Endothelial cell of hepatic sinusoid (primary cell): ENCODE data around the gene GATAD2A.
"Not testable (repeated sequence)": the region's sequence is repeated elsewhere in the genome, so short reads cannot be mapped to it uniquely, and the experiment has no call there.

Experiments used
- in situ Hi-C: cut with HindIII; loops from 2 replicates; pipeline ENCODE4 v1.10.0; 2017; ENCODE audit warnings: low sequenced_read_pairs

Gene GATAD2A

GRCh38 chr19:19387108-19387507 is 18.4 kb upstream of the GATAD2A start:
- in situ Hi-C loops: no loop called here

- in situ Hi-C loops: no loop called here
Measured at GRCh38 chr19:19388568-19389555, 16.6 kb upstream of the GATAD2A start.

GRCh38 chr19:19389683-19390082 is 15.8 kb upstream of the GATAD2A start:
- in situ Hi-C loops: not testable (repeated sequence)

GRCh38 chr19:19394333-19394732 is 11.1 kb upstream of the GATAD2A start:
- in situ Hi-C loops: not testable (repeated sequence)

- in situ Hi-C loops: no loop called here
Measured at GRCh38 chr19:19399733-19400433, 5.6 kb upstream of the GATAD2A start.

- in situ Hi-C loops: no loop called here
Measured at GRCh38 chr19:19402656-19403372, 2.7 kb upstream of the GATAD2A start.

GRCh38 chr19:19403373-19403901 is 2.0 kb upstream of the GATAD2A start:
- in situ Hi-C loops: no loop called here

GRCh38 chr19:19405971-19406877 is 749 bp downstream of the GATAD2A start:
- in situ Hi-C loops: no loop called here

- in situ Hi-C loops: no loop called here
Measured at GRCh38 chr19:19406878-19407632, 1.6 kb downstream of the GATAD2A start.

- in situ Hi-C loops: no loop called here
Measured at GRCh38 chr19:19407633-19407930, 2.1 kb downstream of the GATAD2A start.

- in situ Hi-C loops: no loop called here
Measured at GRCh38 chr19:19409205-19409604, 3.7 kb downstream of the GATAD2A start.

GRCh38 chr19:19409631-19410030 is 4.2 kb downstream of the GATAD2A start:
- in situ Hi-C loops: no loop called here

GRCh38 chr19:19410553-19411550 is 5.4 kb downstream of the GATAD2A start:
- in situ Hi-C loops: no loop called here

- in situ Hi-C loops: no loop called here
Measured at GRCh38 chr19:19416280-19416679, 10.8 kb downstream of the GATAD2A start.

GRCh38 chr19:19417046-19417445 is 11.6 kb downstream of the GATAD2A start:
- in situ Hi-C loops: no loop called here

GRCh38 chr19:19417628-19418245 is 12.3 kb downstream of the GATAD2A start:
- in situ Hi-C loops: no loop called here

- in situ Hi-C loops: no loop called here
Measured at GRCh38 chr19:19418555-19419260, 13.2 kb downstream of the GATAD2A start.
